BLaER1 treated with 17β-estradiol and CSF1 and Interleukin-3, amounts not matched to agents 10 nM and 100 nM (cell line): Measurements from ENCODE around the gene HOXB5.

Experiments
- H3K27ac ChIP-seq, 11 experiments: shearing (Covaris generic); formaldehyde crosslinking; 2 replicates each; pipeline ENCODE4 v1.8.1; 2022
- H3K27me3 ChIP-seq, 11 experiments: shearing (Covaris generic); formaldehyde crosslinking; 2 replicates each; pipeline ENCODE4 v1.8.1; 2022
- H3K36me3 ChIP-seq, 11 experiments: shearing (Covaris generic); formaldehyde crosslinking; 2 replicates each; pipeline ENCODE4 v1.8.1; 2022
- H3K4me1 ChIP-seq, 10 experiments: shearing (Covaris generic); formaldehyde crosslinking; 2 replicates each; pipeline ENCODE4 v1.8.1; 2022
- H3K4me2 ChIP-seq, 11 experiments: shearing (Covaris generic); formaldehyde crosslinking; 2 replicates each; pipeline ENCODE4 v1.8.1; 2022
- H3K4me3 ChIP-seq, 10 experiments: shearing (Covaris generic); formaldehyde crosslinking; 2 replicates each; pipeline ENCODE4 v1.8.1; 2022
- H3K9ac ChIP-seq, 11 experiments: shearing (Covaris generic); formaldehyde crosslinking; 2 replicates each; pipeline ENCODE4 v1.8.1; 2022
- H3K9me3 ChIP-seq, 11 experiments: shearing (Covaris generic); formaldehyde crosslinking; replicated peaks in 1 of 11; 2 replicates each; pipeline ENCODE4 v1.8.1; 2022
- H4K20me1 ChIP-seq, 11 experiments: shearing (Covaris generic); formaldehyde crosslinking; 2 replicates each; pipeline ENCODE4 v1.8.1; 2022
- Cebpa-rat ChIP-seq, 11 experiments: shearing (Covaris generic); IDR thresholded peaks; 2 replicates each; pipeline ENCODE4 v1.8.1; 2022

HOXB5 gene

GRCh38 chr17:48630925-48631692 is 37.5 kb upstream of the HOXB5 start:
- H3K27me3 ChIP-seq, result peaks cover 100% of the 10 kb centered on the region in 11 experiments
- no peak overlapping the region for H3K4me3 ChIP-seq
- H4K20me1 ChIP-seq, result peaks cover 0 to 97% (median 92%) of the 10 kb centered on the region in 11 experiments; a peak in 16 of 22 replicates
- no peaks in the 10 kb centered on the region for H3K36me3 ChIP-seq
- peaks cover 0 to 7% (median 0%) of the 10 kb centered on the region in 11 experiments; a peak in 1 of 22 replicates for H3K9me3 ChIP-seq
- no peak overlapping the region for H3K27ac ChIP-seq
- peak in 2 of 11 experiments; percentile 17 to 55; a peak in 2 of 22 replicates for TF ChIP-seq Cebpa-rat (IDR thresholded peaks at IDR 0.05)
- H3K9ac ChIP-seq, result no peak overlapping the region
- H3K4me2 ChIP-seq, result no peak overlapping the region
- peaks cover 0 to 6% (median 0%) of the 10 kb centered on the region in 10 experiments; a peak in 3 of 20 replicates for H3K4me1 ChIP-seq

DNA sequence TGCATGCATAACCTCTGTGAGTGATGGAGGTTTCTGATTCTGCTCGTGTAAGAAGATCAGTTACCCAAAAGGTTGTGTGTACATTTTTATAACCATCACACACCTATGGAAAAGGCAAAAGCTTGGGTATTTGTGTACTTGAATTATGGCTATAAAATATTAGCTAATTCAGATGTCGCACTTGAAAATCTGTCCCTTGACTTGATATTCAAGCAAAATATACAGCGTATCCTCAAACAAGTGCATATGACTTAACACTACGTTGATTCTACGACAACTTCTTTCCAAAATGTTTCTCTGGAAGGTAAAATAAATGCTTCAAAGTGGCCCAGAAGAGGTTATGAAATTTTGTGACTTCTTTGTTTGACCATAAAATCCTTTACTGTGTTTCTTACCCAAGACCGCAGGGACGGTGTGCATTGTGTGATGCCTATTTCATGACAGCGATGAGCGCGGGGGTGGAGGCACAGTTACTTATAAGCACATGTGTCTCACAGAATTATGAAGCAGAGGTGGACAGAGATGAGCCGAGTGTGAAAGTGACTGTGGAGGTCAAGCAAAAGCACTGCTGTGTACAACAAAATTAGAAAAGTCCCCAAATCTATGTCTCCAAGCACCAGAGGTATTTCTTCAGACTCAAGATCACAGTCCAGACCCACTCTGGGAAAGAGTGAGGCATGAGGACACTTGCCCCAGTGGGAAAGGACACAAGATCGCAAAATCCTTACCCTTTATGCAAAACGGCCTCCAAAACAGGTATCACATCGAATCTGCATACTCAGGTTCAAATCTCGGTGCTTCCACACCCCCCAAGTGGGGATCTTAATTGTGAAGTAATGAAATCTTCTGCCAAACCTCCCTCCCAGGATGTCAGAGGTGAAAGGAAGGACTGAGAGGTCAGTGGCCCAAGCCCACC is 36.7 kb upstream of the HOXB5 start:
- Histone ChIP-seq H3K27ac (no peak overlapping the region), H3K4me1 (peaks cover 8 to 13% (median 8%) of the 10 kb centered on the region in 10 experiments; a peak in 13 of 20 replicates), H3K27me3 (peaks cover 100% of the 10 kb centered on the region in 11 experiments), H3K4me2 (no peak overlapping the region), H3K9ac (no peak overlapping the region), H3K4me3 (no peak overlapping the region), H4K20me1 (peaks cover 0 to 97% (median 92%) of the 10 kb centered on the region in 11 experiments; a peak in 18 of 22 replicates), H3K9me3 (peaks cover 0 to 7% (median 0%) of the 10 kb centered on the region in 11 experiments; a peak in 1 of 22 replicates), H3K36me3 (no peaks in the 10 kb centered on the region)
- no peak for TF ChIP-seq Cebpa-rat (IDR thresholded peaks at IDR 0.05)

- H3K4me1 ChIP-seq, result peaks cover 9 to 18% (median 14%) of the 10 kb centered on the region in 10 experiments; a peak in 13 of 20 replicates
- no peak overlapping the region for H3K4me2 ChIP-seq
- peaks cover 100% of the 10 kb centered on the region in 11 experiments for H3K27me3 ChIP-seq
- peaks cover 0 to 7% (median 0%) of the 10 kb centered on the region in 11 experiments; a peak in 1 of 22 replicates for H3K9me3 ChIP-seq
- no peak overlapping the region for H3K9ac ChIP-seq
- H3K36me3 ChIP-seq, result no peaks in the 10 kb centered on the region
- no peak overlapping the region for H3K4me3 ChIP-seq
- no peak for TF ChIP-seq Cebpa-rat (IDR thresholded peaks at IDR 0.05)
- H3K27ac ChIP-seq, result no peak overlapping the region
- H4K20me1 ChIP-seq, result peaks cover 0 to 97% (median 92%) of the 10 kb centered on the region in 11 experiments; a peak in 18 of 22 replicates
Observed at GRCh38 chr17:48629411-48629759, 35.8 kb upstream of the HOXB5 start.

DNA sequence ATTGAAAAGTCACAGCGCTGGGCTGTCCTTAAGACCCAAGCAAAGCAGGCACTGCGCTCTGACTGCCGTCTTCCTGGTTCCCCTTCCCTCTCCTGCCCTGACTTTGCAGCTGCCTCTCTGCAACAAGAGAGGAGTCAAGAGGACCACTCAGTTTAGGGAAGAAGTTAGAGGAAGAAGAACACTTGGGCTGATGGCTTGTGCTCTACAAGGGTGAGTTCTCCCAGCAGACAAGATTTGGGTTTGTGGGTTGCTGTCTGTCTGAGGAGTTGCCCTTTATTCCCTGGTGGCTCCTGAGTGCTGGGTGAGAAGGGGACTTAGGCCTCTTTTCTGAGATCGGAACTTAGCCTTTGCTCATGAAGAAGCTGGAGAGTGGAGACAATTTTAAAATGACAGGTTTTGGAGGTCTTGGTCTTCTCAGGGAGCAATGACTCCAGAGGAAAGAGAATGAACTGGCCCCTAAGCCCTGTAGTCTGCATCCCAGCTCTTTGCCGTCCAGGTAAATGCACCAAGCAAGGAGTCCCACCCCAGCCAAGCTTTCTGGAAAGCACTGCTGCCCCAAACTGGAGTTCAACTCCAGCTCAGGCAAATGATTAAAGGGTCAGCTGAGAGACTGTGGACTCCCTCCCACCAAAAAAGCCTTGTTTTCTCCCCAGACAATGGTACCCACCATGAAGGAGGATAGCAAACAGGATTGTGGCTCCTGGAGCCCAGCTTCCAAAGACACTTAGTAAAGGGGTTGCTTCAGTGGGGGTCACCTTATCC is 35.3 kb upstream of the HOXB5 start:
- H3K9me3 ChIP-seq, result peaks cover 0 to 3% (median 0%) of the 10 kb centered on the region in 11 experiments; a peak in 1 of 22 replicates
- no peak overlapping the region for H3K4me3 ChIP-seq
- H3K9ac ChIP-seq, result no peak overlapping the region
- no peak overlapping the region for H3K27ac ChIP-seq
- TF ChIP-seq Cebpa-rat (IDR thresholded peaks at IDR 0.05), result no peak
- H3K36me3 ChIP-seq, result no peaks in the 10 kb centered on the region
- H3K4me2 ChIP-seq, result no peak overlapping the region
- H4K20me1 ChIP-seq, result peaks cover 0 to 97% (median 93%) of the 10 kb centered on the region in 11 experiments; a peak in 18 of 22 replicates
- peaks cover 9 to 18% (median 14%) of the 10 kb centered on the region in 10 experiments; a peak in 13 of 20 replicates for H3K4me1 ChIP-seq
- peaks cover 100% of the 10 kb centered on the region in 11 experiments for H3K27me3 ChIP-seq

GRCh38 chr17:48627623-48628521 is 34.3 kb upstream of the HOXB5 start:
- no peak overlapping the region for H3K27ac ChIP-seq
- H3K36me3 ChIP-seq, result no peaks in the 10 kb centered on the region
- no peaks in the 10 kb centered on the region for H3K9me3 ChIP-seq
- H3K4me1 ChIP-seq, result peaks cover 9 to 18% (median 14%) of the 10 kb centered on the region in 10 experiments; a peak in 13 of 20 replicates
- H3K4me2 ChIP-seq, result no peak overlapping the region
- peaks cover 100% of the 10 kb centered on the region in 11 experiments for H3K27me3 ChIP-seq
- peaks cover 0 to 97% (median 93%) of the 10 kb centered on the region in 11 experiments; a peak in 18 of 22 replicates for H4K20me1 ChIP-seq
- no peak for TF ChIP-seq Cebpa-rat (IDR thresholded peaks at IDR 0.05)
- H3K9ac ChIP-seq, result no peak overlapping the region
- H3K4me3 ChIP-seq, result no peak overlapping the region

DNA sequence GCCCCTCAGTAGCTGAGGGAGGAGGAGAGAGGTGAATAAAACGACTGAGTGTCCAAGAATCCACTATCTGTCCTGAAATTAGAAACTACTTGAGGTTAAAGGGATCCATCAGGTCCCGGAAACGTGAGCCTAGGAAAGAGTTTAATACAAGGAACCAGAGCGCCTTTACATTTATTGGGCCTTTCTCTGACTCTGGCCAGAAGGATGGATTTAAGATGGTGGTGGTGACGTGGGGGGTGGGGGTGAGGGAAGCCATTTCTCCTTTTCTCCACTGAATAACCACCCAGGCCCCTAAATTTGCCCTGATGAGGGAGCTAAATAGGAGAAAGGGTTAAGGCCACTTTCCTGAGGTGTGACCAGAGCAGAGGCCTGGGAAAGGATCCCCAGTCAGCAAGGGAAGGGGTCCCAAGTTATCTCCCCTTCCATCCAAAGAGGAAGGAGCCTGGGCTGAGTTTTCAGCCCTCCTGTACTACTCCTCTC is 33.6 kb upstream of the HOXB5 start:
- H3K4me1 ChIP-seq, result peaks cover 9 to 18% (median 14%) of the 10 kb centered on the region in 10 experiments; a peak in 13 of 20 replicates
- H3K36me3 ChIP-seq, result no peaks in the 10 kb centered on the region
- H3K27me3 ChIP-seq, result peaks cover 100% of the 10 kb centered on the region in 11 experiments
- H3K9me3 ChIP-seq, result no peaks in the 10 kb centered on the region
- no peak for TF ChIP-seq Cebpa-rat (IDR thresholded peaks at IDR 0.05)
- no peak overlapping the region for H3K27ac ChIP-seq
- H4K20me1 ChIP-seq, result peaks cover 0 to 98% (median 93%) of the 10 kb centered on the region in 11 experiments; a peak in 18 of 22 replicates
- H3K4me2 ChIP-seq, result no peak overlapping the region
- H3K9ac ChIP-seq, result no peak overlapping the region
- no peak overlapping the region for H3K4me3 ChIP-seq

DNA sequence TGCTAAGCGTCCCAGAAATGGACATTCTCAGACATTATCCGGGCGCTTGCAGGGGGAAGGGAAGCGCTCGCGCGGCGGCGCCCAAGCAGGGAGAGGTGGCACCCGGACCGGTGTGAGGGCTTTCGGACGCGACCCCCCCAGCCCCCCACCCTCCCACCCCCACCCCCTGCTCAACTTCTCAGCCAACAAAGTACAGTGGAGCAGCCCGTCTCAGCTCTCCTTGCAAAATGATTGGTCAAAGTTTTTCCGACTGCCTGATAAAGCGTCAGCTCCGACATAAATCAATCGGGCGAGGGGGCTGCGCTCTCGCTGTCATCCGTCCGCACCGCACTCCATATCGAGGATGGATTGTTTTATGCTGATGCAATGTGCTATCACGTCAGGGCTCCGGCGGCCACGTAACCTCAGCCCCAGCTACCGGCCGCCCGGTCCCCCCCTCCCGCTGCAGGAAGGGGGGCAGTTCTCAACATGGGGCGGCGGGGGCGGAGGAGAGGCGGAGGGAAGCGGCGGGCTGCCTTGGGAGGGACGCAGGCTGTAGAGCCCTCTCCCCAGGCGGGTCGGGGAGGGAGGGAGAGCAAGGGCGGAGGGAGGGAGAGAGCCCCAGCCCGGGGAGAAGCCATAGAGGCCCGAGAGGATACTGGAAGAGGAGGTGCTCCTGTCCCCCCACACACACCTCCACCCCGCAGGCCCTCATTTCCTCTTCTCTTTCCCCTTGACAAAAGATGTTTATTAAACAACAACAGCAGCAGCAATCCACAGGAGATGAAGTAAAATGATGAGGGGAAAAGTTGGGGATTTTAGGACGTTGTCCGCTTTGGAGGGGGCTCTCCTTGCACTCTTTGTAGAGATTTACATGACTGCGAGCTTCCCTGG is 32.9 kb upstream of the HOXB5 start, which contains the start of gene HOXB9:
Gene HOXB9, minus strand, starts transcription at position 114 of the 873 bp plus-strand sequence. Its CDS starts 89 bp downstream, at position 25.
- no peaks in the 10 kb centered on the region for H3K36me3 ChIP-seq
- H3K4me3 ChIP-seq, result peak within 1 kb of the TSS; percentile 1 to 58 (median 46); a peak in 16 of 20 replicates
- peaks cover 9 to 18% (median 14%) of the 10 kb centered on the region in 10 experiments; a peak in 13 of 20 replicates for H3K4me1 ChIP-seq
- peaks cover 0 to 98% (median 93%) of the 10 kb centered on the region in 11 experiments; a peak in 18 of 22 replicates for H4K20me1 ChIP-seq
- no peak for TF ChIP-seq Cebpa-rat (IDR thresholded peaks at IDR 0.05)
- H3K9ac ChIP-seq, result peak within 1 kb of the TSS in 2 of 11 experiments; percentile 13 to 15; a peak in 1 of 22 replicates
- H3K9me3 ChIP-seq, result no peaks in the 10 kb centered on the region
- peaks cover 100% of the 10 kb centered on the region in 11 experiments for H3K27me3 ChIP-seq
- H3K4me2 ChIP-seq, result peak within 1 kb of the TSS; percentile 32 to 100 (median 66)
- H3K27ac ChIP-seq, result no peak within 1 kb of the TSS
